GM23248 (cell line): ENCODE data around the gene NKX1-1. TPM values are rescaled to one million over a fixed set of nuclear protein-coding genes. Genes with fewer than 3 reads are reported as not detected.

Experiments used
- DNase-seq: peaks from one replicate; pipeline ENCODE4 v3.0.0-alpha.2; 2015
- H2AFZ ChIP-seq: fragments of 200-600 bp; sonication (generic); 2 replicates; pipeline ENCODE4 v1.6.1; 2016; ENCODE audit warnings: antibody characterized with exemption
- H3F3A ChIP-seq: fragments of 200-600 bp; sonication (generic); 2 replicates; pipeline ENCODE4 v1.6.1; 2016; ENCODE audit warnings: mild to moderate bottlenecking, antibody characterized with exemption, mixed run types; ENCODE audit not compliant: insufficient read depth
- H3K27ac ChIP-seq: fragments of 200-600 bp; sonication (generic); 2 replicates; pipeline ENCODE4 v1.5.1; 2016; ENCODE audit warnings: mild to moderate bottlenecking
- H3K27me3 ChIP-seq: fragments of 200-600 bp; sonication (generic); replicated peaks from 2 replicates; pipeline ENCODE4 v1.6.1; 2016; ENCODE audit warnings: mild to moderate bottlenecking; ENCODE audit not compliant: insufficient read depth
- H3K36me3 ChIP-seq: fragments of 200-600 bp; sonication (generic); 2 replicates; pipeline ENCODE4 v1.6.1; 2016; ENCODE audit warnings: low read depth, mild to moderate bottlenecking
- H3K4me1 ChIP-seq: fragments of 200-600 bp; sonication (generic); 2 replicates; pipeline ENCODE4 v1.6.1; 2016; ENCODE audit warnings: mild to moderate bottlenecking; ENCODE audit not compliant: insufficient read depth
- H3K4me2 ChIP-seq: fragments of 200-600 bp; sonication (generic); one replicate; pipeline ENCODE4 v1.6.1; 2016; ENCODE audit warnings: mild to moderate bottlenecking; ENCODE audit not compliant: unreplicated experiment
- H3K4me3 ChIP-seq: fragments of 200-600 bp; sonication (generic); 2 replicates; pipeline ENCODE4 v1.5.1; 2016; ENCODE audit warnings: mild to moderate bottlenecking
- H3K79me2 ChIP-seq: fragments of 200-600 bp; sonication (generic); 2 replicates; pipeline ENCODE4 v1.6.1; 2016; ENCODE audit warnings: mild to moderate bottlenecking; ENCODE audit not compliant: insufficient read depth
- H3K9ac ChIP-seq: fragments of 200-600 bp; sonication (generic); 2 replicates; pipeline ENCODE4 v1.6.1; 2016; ENCODE audit warnings: mild to moderate bottlenecking
- H3K9me2 ChIP-seq: fragments of 200-600 bp; sonication (generic); 2 replicates; pipeline ENCODE4 v1.6.1; 2016; ENCODE audit warnings: mixed run types, mild to moderate bottlenecking, moderate library complexity; ENCODE audit not compliant: insufficient read depth
- H3K9me3 ChIP-seq: fragments of 200-600 bp; sonication (generic); one replicate; pipeline ENCODE4 v1.6.1; 2017; ENCODE audit warnings: low read depth
- H4K20me1 ChIP-seq: fragments of 200-600 bp; sonication (generic); 2 replicates; pipeline ENCODE4 v1.6.0; 2016; ENCODE audit not compliant: insufficient read depth
- EZH2 ChIP-seq: fragments of 200-600 bp; sonication (generic); IDR thresholded peaks from 2 replicates; pipeline ENCODE4 v1.6.1; 2018; ENCODE audit warnings: antibody characterized with exemption, mild to moderate bottlenecking; ENCODE audit not compliant: insufficient read depth, poor library complexity, severe bottlenecking
- EZH2phosphoT487 ChIP-seq: fragments of 200-600 bp; sonication (generic); IDR thresholded peaks from 2 replicates; pipeline ENCODE4 v1.6.1; 2018; ENCODE audit warnings: antibody characterized with exemption, moderate library complexity, mild to moderate bottlenecking, low read depth; ENCODE audit not compliant: insufficient read depth
- WGBS, 2 experiments: methylation state at CpG; one replicate each; pipeline ENCODE4 v1.1.6; 2015 to 2017; ENCODE audit warnings: low lambda C conversion rate in 2 of 2, low coverage in 1 of 2; ENCODE audit errors: missing lambda C conversion rate in 2 of 2; 5-methylcytosine and 5-hydroxymethylcytosine counted together
- in situ Hi-C: fragments of 300-500 bp; cut with MboI; formaldehyde crosslinking; loops from 2 replicates; pipeline ENCODE4 v1.15.0; 2020
- polyA plus RNA-seq: library from polyadenylated mRNA; unstranded; fragments of >200 nt; fragmentation: Nextera tagmentation; extraction: Ambion mirVana; gene quantifications from 2 replicates; pipeline ENCODE4 v1.2.1, GENCODE V29; 2016
- total RNA-seq: library from RNA; depleted of rRNA; stranded (reverse); fragments of >200 nt; shearing (Covaris generic); gene quantifications from 2 replicates; pipeline ENCODE4 v1.2.3, GENCODE V29; 2014; rRNA removed

The NKX1-1 gene
- total RNA-seq (not detected in 2 replicates), polyA plus RNA-seq (not detected in 2 replicates)

DNA sequence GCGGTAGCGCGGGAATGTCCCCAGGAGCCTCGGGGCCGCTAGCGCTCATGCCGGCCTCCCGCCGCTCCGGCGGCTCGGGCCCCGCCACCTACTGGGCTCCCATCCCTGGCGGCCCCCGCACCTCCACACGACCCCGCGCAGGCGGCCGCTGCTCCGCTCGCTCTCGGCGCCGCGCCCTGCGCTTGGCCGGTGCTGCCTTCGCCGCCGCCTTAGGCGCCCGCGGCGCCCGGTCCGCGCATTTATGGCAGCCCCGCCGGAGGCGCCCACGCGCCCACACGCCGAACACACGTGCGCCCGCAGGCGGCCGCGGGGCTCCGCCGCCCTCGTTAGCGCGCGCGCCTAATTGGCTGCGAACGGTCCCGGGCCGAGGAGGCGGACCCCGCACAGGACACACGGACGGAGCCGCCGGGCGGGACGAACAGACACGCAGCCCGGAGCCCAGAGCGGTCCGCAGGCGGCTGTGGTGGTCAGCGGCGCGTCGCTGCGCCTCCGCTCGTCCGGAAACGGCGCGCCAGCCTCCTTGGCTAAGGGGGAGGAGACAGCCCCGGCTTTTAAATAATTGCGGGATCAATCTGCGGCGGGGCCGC, at the start of gene NKX1-1:
TSS of gene NKX1-1 (minus strand) at position 49 of the 587 bp plus-strand sequence. CDS start at position 49, 0 bp downstream.
- no peak within 1 kb of the TSS for H3K4me3 ChIP-seq
- 5 to 8% methylated on average over 53 to 60 of the region's 91 CpGs for WGBS, 2 experiments
- no peak within 1 kb of the TSS for H3K9ac ChIP-seq
- in situ Hi-C loops: no loop called here
- peaks cover 63% of the 10 kb centered on the region for H3K27me3 ChIP-seq
- no peaks in the 10 kb centered on the region for H3K36me3 ChIP-seq
- no peak for TF ChIP-seq EZH2
- TF ChIP-seq EZH2phosphoT487: no peak
- no peaks in the 10 kb centered on the region for H3K4me1 ChIP-seq
- H4K20me1 ChIP-seq: no peaks in the 10 kb centered on the region
- H3F3A ChIP-seq: no peaks in the 10 kb centered on the region
- H3K27ac ChIP-seq: no peak within 1 kb of the TSS
- no peaks in the 10 kb centered on the region for H3K9me3 ChIP-seq
- H3K9me2 ChIP-seq: no peaks in the 10 kb centered on the region
- H2AFZ ChIP-seq: no peak within 1 kb of the TSS
- no peaks in the 10 kb centered on the region for H3K79me2 ChIP-seq
- DNase-seq: no peak
- H3K4me2 ChIP-seq: no peak within 1 kb of the TSS

DNA sequence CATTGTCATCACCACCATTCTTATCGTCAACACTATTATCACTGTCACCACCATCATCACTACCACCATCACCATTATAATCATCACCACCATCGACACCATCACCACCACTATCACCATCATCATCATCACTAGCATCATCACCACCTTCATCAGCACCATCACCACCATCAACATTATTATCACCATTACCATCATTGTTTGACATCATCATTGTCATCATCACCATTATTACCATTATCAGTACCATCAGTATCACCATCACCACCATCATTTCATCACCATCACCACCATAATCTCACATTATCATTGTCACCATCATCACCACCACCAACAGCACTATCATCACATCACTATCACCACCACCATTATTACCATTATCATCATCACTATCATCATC, 47.5 kb upstream of the NKX1-1 start:
- in situ Hi-C loops: no loop called here

DNA sequence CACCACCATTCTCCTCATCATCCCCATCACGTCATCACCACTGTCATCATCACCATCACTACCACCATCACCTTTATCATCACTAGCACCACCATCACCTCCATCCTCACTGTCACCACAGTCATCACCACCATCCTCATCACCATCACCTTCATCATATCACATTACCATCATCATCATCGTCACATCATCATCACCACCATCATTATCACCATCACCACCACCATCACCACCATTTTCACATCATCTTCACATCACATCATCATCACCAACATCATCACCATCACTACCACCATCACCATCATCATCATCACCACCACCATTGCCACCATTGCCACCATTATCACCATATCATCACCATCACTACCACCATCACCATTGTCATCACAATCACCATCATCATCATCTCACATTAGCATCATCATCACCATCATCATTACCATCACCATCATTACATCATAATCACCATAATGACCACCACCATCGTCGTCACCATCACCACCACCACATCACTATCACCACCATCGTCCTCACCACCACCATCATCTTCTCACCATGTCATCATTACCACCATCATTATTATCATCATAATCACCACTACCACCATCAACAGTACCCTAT, 46.3 kb upstream of the NKX1-1 start:
- Histone ChIP-seq H4K20me1 (no peaks in the 10 kb centered on the region), H3K4me1 (no peaks in the 10 kb centered on the region), H3K79me2 (no peaks in the 10 kb centered on the region), H3K9me3 (no peaks in the 10 kb centered on the region), H2AFZ (no peak overlapping the region), H3K27me3 (peaks cover 6% of the 10 kb centered on the region; the same call in 1 of the 2 replicates), H3K4me2 (no peak overlapping the region), H3F3A (no peaks in the 10 kb centered on the region), H3K9me2 (no peaks in the 10 kb centered on the region), H3K4me3 (no peak overlapping the region), H3K9ac (no peak overlapping the region), H3K27ac (no peak overlapping the region), H3K36me3 (no peaks in the 10 kb centered on the region)
- TF ChIP-seq EZH2: no peak
- no peak for TF ChIP-seq EZH2phosphoT487
- no peak for DNase-seq
- in situ Hi-C loops: no loop called here
- WGBS, 2 experiments: 36 to 38% methylated on average over 5 of the region's 5 CpGs

More for the DNA sequence above, 47.5 kb upstream of the NKX1-1 start:
- no peaks in the 10 kb centered on the region for H3K4me1 ChIP-seq
- no peaks in the 10 kb centered on the region for H4K20me1 ChIP-seq
- no peak overlapping the region for H3K27ac ChIP-seq
- no peak overlapping the region for H2AFZ ChIP-seq
- H3K4me3 ChIP-seq: no peak overlapping the region
- 44 to 57% methylated on average over 2 of the region's 2 CpGs for WGBS, 2 experiments
- no peak overlapping the region for H3K9ac ChIP-seq
- no peaks in the 10 kb centered on the region for H3K79me2 ChIP-seq
- no peaks in the 10 kb centered on the region for H3K9me3 ChIP-seq
- H3F3A ChIP-seq: no peaks in the 10 kb centered on the region
- H3K4me2 ChIP-seq: no peak overlapping the region
- H3K27me3 ChIP-seq: peaks cover 15% of the 10 kb centered on the region
- no peaks in the 10 kb centered on the region for H3K36me3 ChIP-seq
- no peak for TF ChIP-seq EZH2
- TF ChIP-seq EZH2phosphoT487: no peak
- H3K9me2 ChIP-seq: no peaks in the 10 kb centered on the region
- DNase-seq: no peak

DNA sequence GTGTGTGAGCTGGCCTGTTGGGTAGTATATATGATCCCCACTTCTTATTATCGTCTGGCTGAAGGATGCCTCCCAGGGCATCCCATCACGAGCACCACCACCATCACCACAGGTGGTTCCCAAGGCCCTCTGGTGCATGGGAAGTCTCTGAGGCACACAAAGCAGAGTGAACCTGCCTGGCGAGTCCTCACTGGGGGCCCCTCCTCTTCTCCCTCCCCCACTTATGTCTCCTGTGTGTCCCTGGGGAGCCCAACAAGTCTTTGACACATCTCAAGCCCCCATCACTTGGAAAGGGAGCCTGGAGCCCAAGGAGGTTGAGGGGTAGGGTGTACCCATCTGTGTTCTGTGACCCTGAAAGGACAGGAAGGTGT, 45.5 kb upstream of the NKX1-1 start:
- no peak overlapping the region for H3K9ac ChIP-seq
- no peaks in the 10 kb centered on the region for H3K79me2 ChIP-seq
- no peak for TF ChIP-seq EZH2phosphoT487
- no peak for TF ChIP-seq EZH2
- 30 to 31% methylated on average over 3 of the region's 3 CpGs for WGBS, 2 experiments
- H3K4me1 ChIP-seq: no peaks in the 10 kb centered on the region
- no peaks in the 10 kb centered on the region for H3K9me2 ChIP-seq
- H3K27ac ChIP-seq: no peak overlapping the region
- no peaks in the 10 kb centered on the region for H3K36me3 ChIP-seq
- 0 out of 2 replicates have a peak, but pooled peaks cover 7% of the 10 kb centered on the region for H3K27me3 ChIP-seq
- H3F3A ChIP-seq: no peaks in the 10 kb centered on the region
- DNase-seq: no peak
- no peaks in the 10 kb centered on the region for H3K9me3 ChIP-seq
- H3K4me3 ChIP-seq: no peak overlapping the region
- no peak overlapping the region for H3K4me2 ChIP-seq
- no peaks in the 10 kb centered on the region for H4K20me1 ChIP-seq
- no peak overlapping the region for H2AFZ ChIP-seq
- in situ Hi-C loops: no loop called here
